Uterus (tissue), 4 donors: ENCODE measurements around the gene OR52B2. TPM values are rescaled to one million over a fixed set of nuclear protein-coding genes. Genes with fewer than 3 reads are reported as not detected.

Source experiments
- DNase-seq, 2 donors: peaks; one replicate each; pipeline ENCODE4 v3.0.0-alpha.2; 2019 to 2020
- H3K27ac ChIP-seq, 2 donors: fragments of 200-600 bp; sonication (generic); 1 replicate in 1 of 2; 2 replicates in 1 of 2; pipeline ENCODE4 v1.5.1; 2016 to 2018
- H3K27me3 ChIP-seq, 2 donors: fragments of 200-600 bp; sonication (generic); one replicate each; pipeline ENCODE4 v1.5.1; 2018 to 2019; ENCODE audit warnings: control low read depth in 1 of 2
- H3K36me3 ChIP-seq, 2 donors: fragments of 200-600 bp; sonication (generic); one replicate each; pipeline ENCODE4 v1.5.1; 2019; ENCODE audit warnings: control low read depth in 1 of 2
- H3K4me1 ChIP-seq, 2 donors: fragments of 200-600 bp; sonication (generic); one replicate each; pipeline ENCODE4 v1.5.1; 2018 to 2019; ENCODE audit warnings: control low read depth in 1 of 2
- H3K4me3 ChIP-seq, 2 donors: fragments of 200-600 bp; sonication (generic); 1 replicate in 1 of 2; 2 replicates in 1 of 2; pipeline ENCODE4 v1.5.1; 2018 to 2019; ENCODE audit warnings: mild to moderate bottlenecking in 1 of 2
- H3K9me3 ChIP-seq, 2 donors: fragments of 200-600 bp; sonication (generic); one replicate each; pipeline ENCODE4 v1.5.1; 2019; ENCODE audit warnings: control low read depth in 1 of 2
- POLR2A ChIP-seq, 2 donors: fragments of 450-650 bp; IDR thresholded peaks; one replicate each; pipeline ENCODE4 v1.6.1; 2016; ENCODE audit warnings: antibody characterized with exemption in 2 of 2, mild to moderate bottlenecking in 1 of 2, moderate library complexity in 1 of 2
- intact Hi-C: fragments of 100-400 bp; cut with DNase I; formaldehyde crosslinking; loops from one replicate; pipeline ENCODE4 v1.15.1; 2023; ENCODE audit warnings: low total_unique reads
- total RNA-seq, 4 donors: library from RNA; depleted of rRNA in 3 of 4; stranded (reverse); fragments of >200 nt in 3 of 4; gene quantifications; one replicate each; pipeline versions ENCODE4 v1.1.0 to v1.2.4, GENCODE V29; 2014 to 2023
- TF ChIP-seq, protein P1 (sequence below), 4 experiments: fragments of 200-600 bp in 2 of 4; fragments of 450-650 bp in 2 of 4; sonication (generic) in 2 of 4; IDR thresholded peaks; one replicate each; pipeline ENCODE4 v1.5.1; 2016 to 2019; ENCODE audit warnings: antibody characterized with exemption in 4 of 4, mild to moderate bottlenecking in 2 of 4, moderate library complexity in 1 of 4
- donor health status: DM: yes; HTN: yes; CAD: no.

Gene OR52B2
- total RNA-seq, 4 donors from 2014 or later = not detected

DNA sequence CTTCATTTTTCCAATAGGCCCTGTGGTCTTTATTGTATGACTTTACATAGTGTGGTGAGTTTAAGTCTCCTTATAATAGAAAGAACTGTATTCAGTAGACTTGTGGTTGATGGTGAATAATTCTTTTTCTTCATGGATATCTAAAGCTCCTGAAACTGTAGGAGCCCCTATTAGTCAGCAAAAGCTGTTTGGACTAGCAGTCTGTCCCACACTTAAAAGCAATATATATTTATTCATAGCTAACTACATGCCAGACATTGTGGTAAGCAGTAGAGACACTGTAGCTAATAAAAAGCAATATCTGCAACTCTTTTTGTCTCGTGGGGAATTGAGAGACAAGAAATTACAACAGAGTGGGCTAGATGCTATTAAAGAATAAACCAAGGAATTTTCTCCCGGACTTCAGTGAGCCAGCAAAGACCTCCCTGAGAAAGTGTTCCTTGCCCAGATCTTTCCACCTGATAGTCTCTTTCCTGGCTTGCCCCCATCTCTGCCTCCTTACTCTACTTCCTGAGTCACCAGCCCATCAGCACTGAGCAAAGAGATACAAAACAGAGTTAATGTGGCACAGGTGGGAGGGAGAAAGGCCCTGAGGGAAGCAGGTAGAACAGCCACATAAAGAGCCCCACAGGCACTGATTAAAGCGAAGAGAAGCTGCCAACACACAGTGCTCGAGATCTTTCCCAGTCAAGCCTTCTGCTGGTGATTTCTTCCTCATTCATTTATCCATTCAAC lies 27.5 kb upstream of the OR52B2 start:
- Histone ChIP-seq H3K36me3 (no peaks in the 10 kb centered on the region), H3K27me3 (no peaks in the 10 kb centered on the region), H3K4me1 (no peaks in the 10 kb centered on the region), H3K27ac (no peak overlapping the region), H3K4me3 (no peak overlapping the region), H3K9me3 (no peaks in the 10 kb centered on the region)
- DNase-seq = no peak
- intact Hi-C loops = no loop called here
- no peak for TF ChIP-seq POLR2A (IDR thresholded peaks at IDR 0.05)
- TF ChIP-seq, protein P1, sequence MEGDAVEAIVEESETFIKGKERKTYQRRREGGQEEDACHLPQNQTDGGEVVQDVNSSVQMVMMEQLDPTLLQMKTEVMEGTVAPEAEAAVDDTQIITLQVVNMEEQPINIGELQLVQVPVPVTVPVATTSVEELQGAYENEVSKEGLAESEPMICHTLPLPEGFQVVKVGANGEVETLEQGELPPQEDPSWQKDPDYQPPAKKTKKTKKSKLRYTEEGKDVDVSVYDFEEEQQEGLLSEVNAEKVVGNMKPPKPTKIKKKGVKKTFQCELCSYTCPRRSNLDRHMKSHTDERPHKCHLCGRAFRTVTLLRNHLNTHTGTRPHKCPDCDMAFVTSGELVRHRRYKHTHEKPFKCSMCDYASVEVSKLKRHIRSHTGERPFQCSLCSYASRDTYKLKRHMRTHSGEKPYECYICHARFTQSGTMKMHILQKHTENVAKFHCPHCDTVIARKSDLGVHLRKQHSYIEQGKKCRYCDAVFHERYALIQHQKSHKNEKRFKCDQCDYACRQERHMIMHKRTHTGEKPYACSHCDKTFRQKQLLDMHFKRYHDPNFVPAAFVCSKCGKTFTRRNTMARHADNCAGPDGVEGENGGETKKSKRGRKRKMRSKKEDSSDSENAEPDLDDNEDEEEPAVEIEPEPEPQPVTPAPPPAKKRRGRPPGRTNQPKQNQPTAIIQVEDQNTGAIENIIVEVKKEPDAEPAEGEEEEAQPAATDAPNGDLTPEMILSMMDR (IDR thresholded peaks at IDR 0.05) = no peak

DNA sequence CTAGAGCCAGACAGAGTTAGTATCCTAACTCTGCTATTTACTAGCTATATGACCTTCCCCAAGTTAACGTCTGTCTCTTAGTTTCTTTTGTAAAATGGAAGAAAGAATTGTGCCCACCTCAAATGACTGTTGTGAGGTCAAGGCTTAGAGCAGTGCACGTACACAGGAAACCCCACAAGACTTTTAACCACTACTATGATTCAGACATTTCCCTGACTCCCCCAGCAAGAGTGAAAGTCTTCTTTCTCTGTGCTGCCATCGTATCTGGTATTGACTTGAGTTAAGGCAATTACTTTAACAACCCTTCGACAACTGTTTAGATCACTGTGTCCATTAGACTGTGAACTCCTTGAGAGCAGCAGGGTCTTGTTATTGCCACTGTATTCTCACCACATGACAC lies 26.3 kb upstream of the OR52B2 start:
- Histone ChIP-seq H3K36me3 (no peaks in the 10 kb centered on the region), H3K27me3 (no peaks in the 10 kb centered on the region), H3K27ac (no peak overlapping the region), H3K9me3 (no peaks in the 10 kb centered on the region), H3K4me1 (no peaks in the 10 kb centered on the region), H3K4me3 (no peak overlapping the region)
- TF ChIP-seq, protein P1 (IDR thresholded peaks at IDR 0.05) = no peak
- TF ChIP-seq POLR2A (IDR thresholded peaks at IDR 0.05) = no peak
- intact Hi-C loops = no loop called here
- DNase-seq = no peak

- Histone ChIP-seq H3K27me3 (no peaks in the 10 kb centered on the region), H3K9me3 (no peaks in the 10 kb centered on the region), H3K27ac (no peak overlapping the region), H3K36me3 (no peaks in the 10 kb centered on the region), H3K4me1 (no peaks in the 10 kb centered on the region), H3K4me3 (no peak overlapping the region)
- TF ChIP-seq, protein P1 (IDR thresholded peaks at IDR 0.05) = no peak
- TF ChIP-seq POLR2A (IDR thresholded peaks at IDR 0.05) = no peak
- intact Hi-C loops = no loop called here
- DNase-seq = no peak
Observed at GRCh38 chr11:6194065-6194581, 24.0 kb upstream of the OR52B2 start.

DNA sequence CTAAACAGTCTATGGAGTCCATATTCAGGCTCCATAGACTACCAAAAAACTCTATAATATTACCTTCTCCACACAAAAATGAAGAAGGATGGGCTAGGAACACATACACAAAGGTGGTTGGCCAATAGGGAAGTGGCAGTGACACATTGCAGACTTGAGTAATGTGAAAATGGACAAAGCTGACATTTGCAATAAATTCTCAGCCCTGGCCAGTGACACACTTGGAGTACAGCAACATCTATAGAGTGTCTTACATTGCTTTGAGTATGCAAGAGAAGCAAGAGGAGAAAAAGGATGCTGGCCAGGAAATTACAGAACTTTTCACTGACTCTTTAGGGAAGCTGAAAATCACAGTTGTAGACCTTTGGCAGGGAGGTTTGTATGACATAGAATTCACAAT lies 21.6 kb upstream of the OR52B2 start:
- Histone ChIP-seq H3K27me3 (no peaks in the 10 kb centered on the region), H3K36me3 (no peaks in the 10 kb centered on the region), H3K4me1 (no peaks in the 10 kb centered on the region), H3K27ac (no peak overlapping the region), H3K9me3 (no peaks in the 10 kb centered on the region), H3K4me3 (no peak overlapping the region)
- no peak for TF ChIP-seq POLR2A (IDR thresholded peaks at IDR 0.05)
- TF ChIP-seq, protein P1 (IDR thresholded peaks at IDR 0.05) = no peak
- no peak for DNase-seq
- intact Hi-C loops = no loop called here

GRCh38 chr11:6175440-6175839 lies 5.3 kb upstream of the OR52B2 start:
- TF ChIP-seq, protein P1 (IDR thresholded peaks at IDR 0.05) = no peak
- no peak for TF ChIP-seq POLR2A (IDR thresholded peaks at IDR 0.05)

More at GRCh38 chr11:6175440-6175839, 5.3 kb upstream of the OR52B2 start:
- H3K9me3 ChIP-seq = no peaks in the 10 kb centered on the region
- H3K27ac ChIP-seq = no peak overlapping the region
- DNase-seq = no peak
- no peaks in the 10 kb centered on the region for H3K4me1 ChIP-seq
- intact Hi-C loops = no loop called here
- no peak overlapping the region for H3K4me3 ChIP-seq
- H3K36me3 ChIP-seq = no peaks in the 10 kb centered on the region
- no peaks in the 10 kb centered on the region for H3K27me3 ChIP-seq
